H1 (cell line): ENCODE data around the gene DHX34.

Experiments used
- ATF2 ChIP-seq: IDR thresholded peaks from 2 replicates; pipeline ENCODE4 v1.6.1; 2012; ENCODE audit warnings: low read length, inconsistent platforms
- CEBPB ChIP-seq: IDR thresholded peaks from 2 replicates; pipeline ENCODE4 v1.6.1; 2012; ENCODE audit warnings: low read depth, low read length
- CHD2 ChIP-seq: IDR thresholded peaks from 2 replicates; pipeline ENCODE4 v1.6.1; 2012; ENCODE audit warnings: low read length, improper control_type of control experiment
- CTCF ChIP-seq, 3 experiments: IDR thresholded peaks; 1 replicate in 2 of 3; 2 replicates in 1 of 3; pipeline versions ENCODE4 v1.5.1 to v1.6.1; 2011; ENCODE audit warnings: low read length in 3 of 3, mild to moderate bottlenecking in 3 of 3, inconsistent platforms in 2 of 3, low read depth in 1 of 3, moderate library complexity in 1 of 3; ENCODE audit not compliant: insufficient read depth in 1 of 3; ENCODE audit errors: control extremely low read depth in 1 of 3
- EP300 ChIP-seq, 2 experiments: IDR thresholded peaks; 1 replicate in 1 of 2; 2 replicates in 1 of 2; pipeline ENCODE4 v1.6.1; 2011 to 2012; ENCODE audit warnings: low read depth in 2 of 2, low read length in 2 of 2, mild to moderate bottlenecking in 2 of 2, borderline replicate concordance in 1 of 2, inconsistent platforms in 1 of 2, moderate library complexity in 1 of 2
- FOSL1 ChIP-seq: IDR thresholded peaks from 2 replicates; pipeline ENCODE4 v1.6.1; 2011; ENCODE audit warnings: mild to moderate bottlenecking, low read depth, low read length, moderate library complexity; ENCODE audit not compliant: insufficient read depth
- HDAC2 ChIP-seq, 2 experiments: fragments of 300-600 bp in 1 of 2; sonication (generic) in 1 of 2; IDR thresholded peaks; 2 replicates each; pipeline ENCODE4 v1.6.1; 2011 to 2012; ENCODE audit warnings: low read depth in 2 of 2, low read length in 2 of 2, mild to moderate bottlenecking in 2 of 2, moderate library complexity in 2 of 2, borderline replicate concordance in 1 of 2, inconsistent platforms in 1 of 2
- MAFK ChIP-seq: IDR thresholded peaks from 2 replicates; pipeline ENCODE4 v1.6.1; 2012; ENCODE audit warnings: low read depth, mild to moderate bottlenecking, improper control_type of control experiment, low read length
- POLR2AphosphoS5 ChIP-seq: IDR thresholded peaks from 2 replicates; pipeline ENCODE4 v1.6.1; 2011; ENCODE audit warnings: low read depth, low read length
- SUZ12 ChIP-seq: fragments of 200-600 bp; sonication (generic); IDR thresholded peaks from 2 replicates; pipeline ENCODE4 v1.6.1; 2012; ENCODE audit warnings: mild to moderate bottlenecking, inconsistent platforms, low read length, moderate library complexity, mixed read lengths
- TAF1 ChIP-seq: IDR thresholded peaks from 2 replicates; pipeline ENCODE4 v1.6.1; 2011; ENCODE audit warnings: mild to moderate bottlenecking, low read depth, low read length
- TF ChIP-seq, protein P1 (sequence below): IDR thresholded peaks from 2 replicates; pipeline ENCODE4 v1.6.1; 2011; ENCODE audit warnings: low read depth, mild to moderate bottlenecking, low read length; ENCODE audit not compliant: insufficient read depth

DNA sequence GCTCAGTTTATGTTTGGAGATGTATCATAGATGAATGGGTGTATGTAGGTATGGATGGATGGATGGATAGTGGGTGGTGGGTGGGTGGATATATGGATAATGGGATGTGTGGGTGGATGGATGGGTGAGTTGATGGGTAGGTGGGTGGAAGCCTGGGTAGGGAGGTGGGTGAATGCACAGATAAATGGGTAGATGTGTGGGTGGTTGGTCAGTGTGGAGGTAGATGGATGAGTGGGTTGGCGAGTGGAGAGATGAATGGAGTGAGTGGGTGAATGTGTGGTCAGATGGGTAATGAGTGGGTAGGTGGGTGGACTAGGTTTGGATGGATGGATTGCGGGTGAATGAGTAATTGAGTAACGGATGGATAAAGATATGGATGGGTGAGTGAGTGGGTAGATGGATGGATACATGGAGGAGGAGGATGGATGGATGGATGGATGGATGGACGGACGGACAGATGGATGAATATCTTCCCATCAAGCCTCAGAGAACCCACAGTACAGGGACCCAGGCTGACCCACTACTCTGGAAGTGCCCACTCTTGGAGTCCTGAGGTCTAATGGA lies 56.8 kb downstream of the DHX34 start:
- TF ChIP-seq TAF1 (no peak), POLR2AphosphoS5 (no peak), SUZ12 (no peak), HDAC2 (IDR thresholded peaks at IDR 0.05; ENCODE audit: borderline replicate concordance in 1 of 2, low read depth in 2 of 2, low read length in 2 of 2) (no peak), CEBPB (no peak), CTCF (IDR thresholded peaks at IDR 0.05; ENCODE audit: control extremely low read depth in 1 of 3, insufficient read depth in 1 of 3, low read depth in 1 of 3, low read length in 3 of 3) (no peak), CHD2 (no peak), ATF2 (no peak), EP300 (IDR thresholded peaks at IDR 0.05; ENCODE audit: borderline replicate concordance in 1 of 2, low read depth in 2 of 2, low read length in 2 of 2) (no peak), FOSL1 (no peak), MAFK (no peak)
- TF ChIP-seq, protein P1, sequence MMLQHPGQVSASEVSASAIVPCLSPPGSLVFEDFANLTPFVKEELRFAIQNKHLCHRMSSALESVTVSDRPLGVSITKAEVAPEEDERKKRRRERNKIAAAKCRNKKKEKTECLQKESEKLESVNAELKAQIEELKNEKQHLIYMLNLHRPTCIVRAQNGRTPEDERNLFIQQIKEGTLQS = no peak
